Karpas-422 (cell line): ENCODE measurements around the gene GGT5. TPM values are rescaled to one million over a fixed set of nuclear protein-coding genes. Genes with fewer than 3 reads are reported as not detected.
"Not testable (repeated sequence)": the region's sequence is repeated elsewhere in the genome, so short reads cannot be mapped to it uniquely, and the experiment has no call there.

ENCODE experiments used
- DNase-seq: peaks from one replicate; pipeline ENCODE4 v3.0.0-alpha.2; 2015
- H2AFZ ChIP-seq: fragments of 200-600 bp; sonication (generic); 2 replicates; pipeline ENCODE4 v1.6.1; 2014; ENCODE audit warnings: antibody characterized with exemption, low read length, mixed read lengths
- H3K27ac ChIP-seq: fragments of 200-600 bp; sonication (generic); 2 replicates; pipeline ENCODE4 v1.5.1; 2014; ENCODE audit warnings: mild to moderate bottlenecking, low read length, moderate library complexity
- H3K27me3 ChIP-seq: fragments of 200-600 bp; sonication (generic); 2 replicates; pipeline ENCODE4 v1.6.1; 2014; ENCODE audit warnings: low read length, mixed read lengths
- H3K36me3 ChIP-seq: fragments of 200-600 bp; sonication (generic); 2 replicates; pipeline ENCODE4 v1.6.1; 2014; ENCODE audit warnings: low read length, mixed read lengths; ENCODE audit not compliant: insufficient read depth
- H3K4me1 ChIP-seq: fragments of 200-600 bp; sonication (generic); 2 replicates; pipeline ENCODE4 v1.6.1; 2014; ENCODE audit warnings: mild to moderate bottlenecking, low read length, mixed read lengths
- H3K4me2 ChIP-seq: fragments of 200-600 bp; sonication (generic); 2 replicates; pipeline ENCODE4 v1.6.1; 2014; ENCODE audit warnings: low read length, low read depth, mild to moderate bottlenecking; ENCODE audit not compliant: poor library complexity, severe bottlenecking
- H3K4me3 ChIP-seq: fragments of 200-600 bp; sonication (generic); 2 replicates; pipeline ENCODE4 v1.5.1; 2014; ENCODE audit warnings: mild to moderate bottlenecking, antibody characterized with exemption, low read length, mixed read lengths
- H3K79me2 ChIP-seq: fragments of 200-600 bp; sonication (generic); 2 replicates; pipeline ENCODE4 v1.6.1; 2014; ENCODE audit warnings: mild to moderate bottlenecking, low read length, mixed read lengths
- H3K9ac ChIP-seq: fragments of 200-600 bp; sonication (generic); 2 replicates; pipeline ENCODE4 v1.6.0; 2014; ENCODE audit warnings: low read length
- H3K9me2 ChIP-seq: fragments of 200-600 bp; sonication (generic), shearing (Covaris generic); replicated peaks from 2 replicates; pipeline ENCODE4 v1.6.0; 2014; ENCODE audit warnings: mild to moderate bottlenecking, low read length, moderate library complexity; ENCODE audit not compliant: insufficient read depth
- H3K9me3 ChIP-seq: fragments of 300-700, 200-600 bp; sonication (generic); 2 replicates; pipeline ENCODE4 v1.6.1; 2014; ENCODE audit warnings: low read length, mixed read lengths
- H4K20me1 ChIP-seq: fragments of 200-600 bp; sonication (generic); 2 replicates; pipeline ENCODE4 v1.6.1; 2014; ENCODE audit warnings: mild to moderate bottlenecking, antibody characterized with exemption, low read length, low read depth; ENCODE audit not compliant: insufficient read depth
- total RNA-seq: library from RNA; depleted of rRNA; stranded (reverse); fragments of >200 nt; shearing (Covaris generic); gene quantifications from 2 replicates; pipeline ENCODE4 v1.2.3, GENCODE V29; 2014; ENCODE audit warnings: low replicate concordance

GGT5 gene
- total RNA-seq, 1 experiment from 2014 or later, result not detected

DNA sequence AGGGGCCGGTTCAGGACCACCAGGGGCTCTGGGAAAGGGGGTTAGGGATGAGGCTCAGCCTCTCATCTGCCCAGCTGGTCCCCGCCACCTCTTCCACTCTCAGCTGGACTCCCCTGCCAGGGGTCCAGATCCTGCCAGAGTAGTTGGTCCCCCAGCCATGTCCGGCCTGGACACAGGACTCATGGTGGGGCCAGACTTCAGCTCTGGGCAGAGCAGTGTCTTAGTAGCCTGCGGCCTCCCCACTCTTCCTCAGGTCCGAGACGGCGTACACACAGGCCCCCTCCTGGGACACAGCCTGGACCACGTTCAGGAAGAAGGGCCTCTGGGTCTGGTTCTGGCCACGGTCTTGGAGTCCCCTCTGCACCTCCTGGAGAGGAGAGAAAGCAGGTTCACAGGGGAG lies 25.1 kb downstream of the GGT5 start:
- Histone ChIP-seq H3K27ac (no peak overlapping the region), H3K4me3 (no peak overlapping the region), H3K4me2 (no peak overlapping the region), H2AFZ (no peak overlapping the region), H3K9me2 (no peaks in the 10 kb centered on the region), H3K27me3 (no peaks in the 10 kb centered on the region), H3K79me2 (no peaks in the 10 kb centered on the region), H3K36me3 (no peaks in the 10 kb centered on the region), H3K9me3 (no peaks in the 10 kb centered on the region; the same call in 1 of the 2 replicates), H4K20me1 (no peaks in the 10 kb centered on the region), H3K9ac (no peak overlapping the region), H3K4me1 (no peaks in the 10 kb centered on the region)
- DNase-seq, result no peak

- no peak for DNase-seq
- Histone ChIP-seq H3K9ac (no peak overlapping the region), H3K4me1 (no peaks in the 10 kb centered on the region), H3K4me2 (no peak overlapping the region), H3K27me3 (no peaks in the 10 kb centered on the region), H3K36me3 (no peaks in the 10 kb centered on the region), H3K9me2 (no peaks in the 10 kb centered on the region), H3K79me2 (no peaks in the 10 kb centered on the region), H2AFZ (no peak overlapping the region), H3K9me3 (no peaks in the 10 kb centered on the region), H4K20me1 (no peaks in the 10 kb centered on the region), H3K27ac (no peak overlapping the region), H3K4me3 (no peak overlapping the region)
Observed at GRCh38 chr22:24217384-24217783, 27.5 kb downstream of the GGT5 start.

DNA sequence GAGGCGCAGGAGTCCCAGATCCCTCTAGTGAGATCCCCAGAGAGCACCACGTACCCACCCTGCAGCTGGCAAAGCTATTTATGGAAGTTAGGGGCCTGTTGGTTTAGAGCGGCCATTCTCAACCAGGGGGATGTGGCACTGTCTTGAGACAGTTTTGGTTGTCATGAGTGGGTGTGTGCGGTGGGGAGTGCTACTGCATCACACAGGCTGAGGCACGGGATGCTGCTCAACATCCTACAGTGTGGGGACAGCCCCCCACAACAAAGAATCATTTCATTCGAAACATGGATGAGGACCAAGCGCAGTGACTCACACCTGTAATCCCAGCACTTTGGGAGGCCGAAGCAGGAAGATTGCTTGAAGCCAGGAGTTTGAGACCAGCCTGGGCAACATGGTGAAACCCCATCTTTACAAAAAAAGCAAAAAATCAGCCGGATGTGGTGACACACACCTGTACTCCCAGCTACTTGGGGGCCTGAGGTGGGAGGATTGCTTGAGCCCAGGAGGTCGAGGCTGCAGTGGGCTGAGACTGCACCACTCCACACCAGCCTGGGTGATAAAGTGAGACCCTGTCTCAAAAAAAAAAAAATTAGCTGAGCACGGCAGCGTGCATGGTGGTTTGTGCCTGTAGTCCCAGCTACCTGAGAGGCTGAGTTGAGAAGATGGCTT lies 28.2 kb downstream of the GGT5 start:
- no peaks in the 10 kb centered on the region for H3K79me2 ChIP-seq
- no peaks in the 10 kb centered on the region for H3K9me3 ChIP-seq
- no peaks in the 10 kb centered on the region for H3K36me3 ChIP-seq
- H3K4me2 ChIP-seq, result no peak overlapping the region
- H3K9ac ChIP-seq, result no peak overlapping the region
- no peak overlapping the region for H3K4me3 ChIP-seq
- no peak overlapping the region for H2AFZ ChIP-seq
- H3K4me1 ChIP-seq, result peaks cover 5% of the 10 kb centered on the region
- no peaks in the 10 kb centered on the region for H4K20me1 ChIP-seq
- H3K27me3 ChIP-seq, result no peaks in the 10 kb centered on the region
- H3K9me2 ChIP-seq, result no peaks in the 10 kb centered on the region
- H3K27ac ChIP-seq, result no peak overlapping the region
- no peak for DNase-seq

- Histone ChIP-seq H3K9me3 (no peaks in the 10 kb centered on the region), H2AFZ (no peak overlapping the region), H4K20me1 (no peaks in the 10 kb centered on the region), H3K36me3 (no peaks in the 10 kb centered on the region), H3K9ac (no peak overlapping the region), H3K27me3 (no peaks in the 10 kb centered on the region), H3K79me2 (no peaks in the 10 kb centered on the region), H3K4me3 (no peak overlapping the region), H3K4me2 (no peak overlapping the region), H3K9me2 (no peaks in the 10 kb centered on the region), H3K27ac (no peak overlapping the region), H3K4me1 (peaks cover 5% of the 10 kb centered on the region)
- DNase-seq, result no peak
Observed at GRCh38 chr22:24214467-24215285, 30.2 kb downstream of the GGT5 start.

DNA sequence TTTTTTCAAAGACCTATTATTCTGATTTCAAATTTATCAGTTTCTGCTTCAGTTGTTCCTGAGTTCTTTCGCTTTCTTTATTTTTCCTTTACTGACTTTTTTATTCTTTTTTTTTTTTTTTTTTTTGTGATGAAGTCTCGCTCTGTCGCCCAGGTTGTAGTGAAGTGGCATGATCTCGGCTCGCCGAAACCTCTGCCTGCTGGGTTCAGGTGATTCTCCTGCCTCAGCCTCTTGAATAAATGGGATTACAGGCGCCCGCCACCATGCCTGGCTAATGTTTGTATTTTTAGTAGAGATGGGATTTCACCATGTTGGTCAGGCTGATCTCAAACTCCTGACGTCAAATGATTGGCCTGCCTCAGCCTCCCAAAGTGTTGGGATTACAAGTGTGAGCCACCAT lies 31.8 kb downstream of the GGT5 start:
- H4K20me1 ChIP-seq, H2AFZ ChIP-seq, H3K27me3 ChIP-seq, H3K4me3 ChIP-seq, DNase-seq, H3K4me2 ChIP-seq, H3K27ac ChIP-seq, H3K9me2 ChIP-seq, H3K9ac ChIP-seq, H3K79me2 ChIP-seq, H3K36me3 ChIP-seq, H3K4me1 ChIP-seq, H3K9me3 ChIP-seq: not testable (repeated sequence)

GRCh38 chr22:24211716-24212115 lies 33.2 kb downstream of the GGT5 start:
- not testable (repeated sequence) for H3K4me2 ChIP-seq

GRCh38 chr22:24210409-24210808 lies 34.5 kb downstream of the GGT5 start:
- not testable (repeated sequence) for H3K79me2 ChIP-seq, H3K9me3 ChIP-seq, H3K9me2 ChIP-seq, H3K27ac ChIP-seq, DNase-seq, H3K4me2 ChIP-seq, H4K20me1 ChIP-seq, H3K27me3 ChIP-seq, H3K4me3 ChIP-seq, H3K9ac ChIP-seq, H2AFZ ChIP-seq, H3K36me3 ChIP-seq
- peaks cover 24% of the 10 kb centered on the region for H3K4me1 ChIP-seq

More at GRCh38 chr22:24211716-24212115, 33.2 kb downstream of the GGT5 start:
- H3K9ac ChIP-seq, H4K20me1 ChIP-seq, DNase-seq, H3K9me2 ChIP-seq, H3K79me2 ChIP-seq, H3K9me3 ChIP-seq, H3K27ac ChIP-seq, H3K4me3 ChIP-seq, H3K36me3 ChIP-seq, H3K27me3 ChIP-seq, H2AFZ ChIP-seq: not testable (repeated sequence)
- H3K4me1 ChIP-seq, result peaks cover 13% of the 10 kb centered on the region

- H3K36me3 ChIP-seq, result no peaks in the 10 kb centered on the region
- DNase-seq, result no peak
- H3K79me2 ChIP-seq, result no peaks in the 10 kb centered on the region
- H3K4me3 ChIP-seq, result no peak overlapping the region
- H3K27ac ChIP-seq, result no peak overlapping the region
- no peaks in the 10 kb centered on the region for H3K9me2 ChIP-seq
- no peak overlapping the region for H2AFZ ChIP-seq
- H3K27me3 ChIP-seq, result no peaks in the 10 kb centered on the region
- no peak overlapping the region for H3K4me2 ChIP-seq
- no peaks in the 10 kb centered on the region for H3K9me3 ChIP-seq
- H4K20me1 ChIP-seq, result no peaks in the 10 kb centered on the region
- no peak overlapping the region for H3K9ac ChIP-seq
- peaks cover 25% of the 10 kb centered on the region for H3K4me1 ChIP-seq
Observed at GRCh38 chr22:24209687-24210086, 35.2 kb downstream of the GGT5 start.
